ENCODE data around the gene JARID2. TPM values are rescaled to one million over a fixed set of nuclear protein-coding genes. Genes with fewer than 3 reads are reported as not detected.

The JARID2 gene
- total RNA-seq, 3 donors from 2014 or later, result 10.5 to 13.9 (median 11.5) TPM

- Histone ChIP-seq H3K27me3 (no peaks in the 10 kb centered on the region), H3K36me3 (no peaks in the 10 kb centered on the region), H3K9me3 (no peaks in the 10 kb centered on the region), H3K27ac (no peak overlapping the region), H3K4me1 (no peaks in the 10 kb centered on the region), H3K4me3 (no peak overlapping the region)
- intact Hi-C loops (cut with DNase I; ENCODE audit: low total_unique reads), result no loop called here
- DNase-seq (ENCODE audit: low spot score in 2 of 2), result no peak
- TF ChIP-seq POLR2A (IDR thresholded peaks at IDR 0.05) (no peak), POLR2AphosphoS5 (IDR thresholded peaks at IDR 0.05) (no peak), CTCF (IDR thresholded peaks at IDR 0.05) (no peak)
Observed at GRCh38 chr6:15290067-15290680, 44.3 kb downstream of the JARID2 start.

GRCh38 chr6:15290962-15291704 lies 45.3 kb downstream of the JARID2 start:
- no peak for DNase-seq (ENCODE audit: low spot score in 2 of 2)
- no peaks in the 10 kb centered on the region for H3K27me3 ChIP-seq
- no peaks in the 10 kb centered on the region for H3K36me3 ChIP-seq
- no peak overlapping the region for H3K27ac ChIP-seq
- intact Hi-C loops (cut with DNase I; ENCODE audit: low total_unique reads), result no loop called here
- no peaks in the 10 kb centered on the region for H3K4me1 ChIP-seq
- TF ChIP-seq CTCF (IDR thresholded peaks at IDR 0.05) (no peak), POLR2AphosphoS5 (IDR thresholded peaks at IDR 0.05) (no peak), POLR2A (IDR thresholded peaks at IDR 0.05) (no peak)
- no peaks in the 10 kb centered on the region for H3K9me3 ChIP-seq
- H3K4me3 ChIP-seq, result no peak overlapping the region

GRCh38 chr6:15292721-15293302 lies 46.9 kb downstream of the JARID2 start:
- no peaks in the 10 kb centered on the region for H3K36me3 ChIP-seq
- intact Hi-C loops (cut with DNase I; ENCODE audit: low total_unique reads), result no loop called here
- DNase-seq (ENCODE audit: low spot score in 2 of 2), result no peak
- no peak overlapping the region for H3K27ac ChIP-seq
- H3K4me3 ChIP-seq, result no peak overlapping the region
- no peaks in the 10 kb centered on the region for H3K9me3 ChIP-seq
- H3K27me3 ChIP-seq, result no peaks in the 10 kb centered on the region
- H3K4me1 ChIP-seq, result no peaks in the 10 kb centered on the region
- no peak for TF ChIP-seq POLR2AphosphoS5 (IDR thresholded peaks at IDR 0.05)
- no peak for TF ChIP-seq CTCF (IDR thresholded peaks at IDR 0.05)
- TF ChIP-seq POLR2A (IDR thresholded peaks at IDR 0.05), result no peak

GRCh38 chr6:15293674-15294073 lies 47.8 kb downstream of the JARID2 start:
- Histone ChIP-seq H3K4me3 (no peak overlapping the region), H3K4me1 (no peaks in the 10 kb centered on the region), H3K9me3 (no peaks in the 10 kb centered on the region), H3K27ac (no peak overlapping the region), H3K27me3 (no peaks in the 10 kb centered on the region), H3K36me3 (no peaks in the 10 kb centered on the region)
- TF ChIP-seq POLR2AphosphoS5 (IDR thresholded peaks at IDR 0.05) (no peak), POLR2A (IDR thresholded peaks at IDR 0.05) (no peak), CTCF (IDR thresholded peaks at IDR 0.05) (no peak)
- DNase-seq (ENCODE audit: low spot score in 2 of 2), result no peak
- intact Hi-C loops (cut with DNase I; ENCODE audit: low total_unique reads), result no loop called here

GRCh38 chr6:15294504-15294903 lies 48.6 kb downstream of the JARID2 start:
- H3K4me3 ChIP-seq, result no peak overlapping the region
- TF ChIP-seq POLR2A (IDR thresholded peaks at IDR 0.05), result no peak
- no peak for TF ChIP-seq CTCF (IDR thresholded peaks at IDR 0.05)
- no peak for TF ChIP-seq POLR2AphosphoS5 (IDR thresholded peaks at IDR 0.05)
- H3K36me3 ChIP-seq, result no peaks in the 10 kb centered on the region
- H3K4me1 ChIP-seq, result no peaks in the 10 kb centered on the region
- no peaks in the 10 kb centered on the region for H3K9me3 ChIP-seq
- intact Hi-C loops (cut with DNase I; ENCODE audit: low total_unique reads), result no loop called here
- no peaks in the 10 kb centered on the region for H3K27me3 ChIP-seq
- no peak for DNase-seq (ENCODE audit: low spot score in 2 of 2)
- H3K27ac ChIP-seq, result no peak overlapping the region

All from breast epithelium (tissue), 4 donors.